LoVo (cell line): Measurements from ENCODE around the gene ALPL.

ENCODE experiments used
- DNase-seq: peaks from one replicate; pipeline ENCODE4 v3.0.0-alpha.2; 2016; ENCODE audit warnings: low spot score

ALPL gene

GRCh38 chr1:21530368-21531016 is 21.3 kb downstream of the ALPL start:
- no peak for DNase-seq

DNA sequence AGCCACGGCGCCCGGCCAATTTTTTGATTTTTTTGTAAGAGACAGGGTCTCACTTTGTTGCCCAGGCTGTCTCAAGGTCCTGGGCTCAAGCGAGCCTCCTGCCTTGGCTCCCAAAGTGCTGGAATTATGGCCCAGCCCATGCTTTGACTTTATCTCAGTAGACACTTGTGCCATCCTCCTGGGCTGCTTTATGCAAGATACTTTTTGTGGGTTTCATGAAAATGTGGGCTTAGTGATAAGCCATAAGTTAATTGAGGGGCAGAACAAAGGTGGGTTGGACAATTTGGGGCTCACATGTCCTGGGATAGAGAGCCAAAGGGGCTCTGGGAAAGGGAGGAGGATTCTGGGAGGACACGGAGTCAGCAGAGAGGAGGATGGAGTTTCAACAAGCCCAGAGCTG is 22.0 kb downstream of the ALPL start:
- no peak for DNase-seq

- DNase-seq, result no peak
Observed at GRCh38 chr1:21532496-21532895, 23.3 kb downstream of the ALPL start.

- no peak for DNase-seq
Observed at GRCh38 chr1:21532992-21533534, 23.8 kb downstream of the ALPL start.

GRCh38 chr1:21534146-21534545 is 24.9 kb downstream of the ALPL start:
- DNase-seq, result no peak

DNA sequence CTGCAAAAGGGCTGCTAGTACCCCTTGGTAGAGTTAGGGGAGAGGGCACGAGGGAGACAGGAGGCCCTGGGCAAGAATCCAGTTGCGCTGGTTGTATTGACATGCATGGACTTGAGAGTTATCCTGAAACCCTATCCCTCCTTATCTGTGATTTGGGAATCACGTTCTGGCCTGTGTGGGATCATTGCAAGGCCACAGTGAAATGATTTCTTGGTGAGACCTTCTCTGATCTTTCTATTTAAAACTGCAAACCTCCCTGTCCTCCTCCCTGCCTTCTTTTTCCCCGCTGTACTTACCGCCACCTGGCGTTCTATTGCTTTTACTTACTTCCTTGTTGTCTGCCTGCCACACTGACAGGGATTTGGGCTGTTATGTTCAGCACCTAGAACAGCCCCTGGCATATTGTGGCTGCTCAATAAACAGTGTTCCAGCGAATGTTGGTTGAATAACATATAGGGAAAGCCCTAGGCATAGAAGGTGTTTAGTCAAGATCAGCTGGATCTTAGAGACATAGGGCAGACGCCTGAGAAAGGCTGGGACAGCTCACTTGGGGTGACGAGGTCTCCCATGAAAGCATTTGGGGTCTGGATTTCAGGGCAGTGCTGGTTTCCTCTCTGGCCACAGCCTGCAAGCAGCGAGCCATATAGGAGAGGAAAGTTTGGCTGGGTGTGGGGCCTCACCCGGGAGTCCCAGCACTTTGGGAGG is 25.6 kb downstream of the ALPL start:
- DNase-seq, result peak; percentile 19

DNA sequence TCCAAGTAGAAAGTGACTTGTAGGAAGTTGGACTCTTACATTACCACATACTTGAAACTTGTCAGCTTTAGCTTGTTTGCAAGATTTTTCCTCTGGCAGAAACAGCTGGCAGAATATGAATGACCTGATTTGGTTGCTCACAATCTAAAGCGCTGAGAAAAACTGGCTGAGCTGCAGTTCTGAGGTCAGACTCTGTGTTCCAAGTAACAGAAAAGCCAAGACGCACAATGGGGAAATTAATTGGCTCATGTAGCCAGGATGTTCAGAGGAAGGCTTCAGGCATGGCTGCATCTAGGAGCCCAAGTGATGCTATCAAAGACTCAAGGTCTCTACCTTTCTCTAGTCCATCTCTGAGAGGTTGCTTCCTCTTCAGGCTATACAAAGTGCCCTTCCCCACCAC is 27.0 kb downstream of the ALPL start:
- no peak for DNase-seq

DNA sequence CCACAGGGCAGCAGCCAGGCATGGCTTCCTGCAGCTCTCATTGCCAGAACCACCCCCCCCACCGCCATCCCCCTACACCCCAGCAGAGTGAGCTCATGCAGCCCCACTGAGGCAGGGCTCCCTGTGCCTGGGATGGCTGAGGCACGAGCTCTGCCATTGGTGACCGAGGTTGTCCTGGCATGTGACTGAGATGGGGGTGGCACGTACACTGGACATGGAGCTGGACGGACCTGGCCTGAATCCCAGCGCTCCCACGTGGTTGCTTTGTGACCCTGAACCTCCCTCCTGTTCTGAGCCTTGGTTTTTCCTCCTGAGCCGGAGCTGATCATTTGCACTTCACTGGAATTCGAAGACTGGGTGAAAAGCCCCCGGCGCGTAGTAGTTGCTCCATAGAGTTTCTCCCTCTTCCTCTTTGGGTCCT is 28.3 kb downstream of the ALPL start:
- no peak for DNase-seq

DNA sequence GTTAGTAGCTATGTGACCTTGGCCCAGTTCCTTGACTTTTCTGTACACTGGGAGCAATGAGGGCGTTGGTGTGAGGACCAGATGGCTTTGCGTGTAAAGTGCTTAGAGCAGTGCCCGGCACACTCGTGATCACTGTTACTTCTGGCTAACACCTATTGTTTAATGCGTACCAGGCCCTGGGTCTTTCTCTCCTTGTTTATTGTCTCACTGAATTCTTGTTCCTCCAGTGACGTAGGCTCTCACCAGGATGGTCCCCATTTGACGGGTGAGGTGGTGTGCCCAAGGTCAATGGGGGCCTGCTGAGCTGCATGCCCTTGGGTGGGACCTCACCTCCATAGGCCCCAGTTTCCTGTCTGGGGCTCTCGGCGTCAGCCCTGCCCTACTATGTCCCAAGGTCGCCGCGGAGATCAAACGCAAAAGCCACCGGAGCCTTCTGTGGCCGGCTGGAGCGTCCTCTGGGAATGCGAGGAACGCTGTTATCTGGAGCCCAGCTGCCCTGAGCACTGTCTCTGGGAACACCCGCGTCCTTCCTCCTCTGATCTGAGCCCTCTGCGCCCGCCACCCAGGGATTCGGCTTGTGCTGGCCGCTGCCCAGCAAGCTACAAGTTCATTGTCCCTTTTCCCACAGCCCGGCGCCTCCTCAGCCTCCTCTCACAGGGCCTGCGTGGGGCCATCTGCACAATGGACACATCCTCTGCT is 28.9 kb downstream of the ALPL start:
- DNase-seq, result no peak

DNA sequence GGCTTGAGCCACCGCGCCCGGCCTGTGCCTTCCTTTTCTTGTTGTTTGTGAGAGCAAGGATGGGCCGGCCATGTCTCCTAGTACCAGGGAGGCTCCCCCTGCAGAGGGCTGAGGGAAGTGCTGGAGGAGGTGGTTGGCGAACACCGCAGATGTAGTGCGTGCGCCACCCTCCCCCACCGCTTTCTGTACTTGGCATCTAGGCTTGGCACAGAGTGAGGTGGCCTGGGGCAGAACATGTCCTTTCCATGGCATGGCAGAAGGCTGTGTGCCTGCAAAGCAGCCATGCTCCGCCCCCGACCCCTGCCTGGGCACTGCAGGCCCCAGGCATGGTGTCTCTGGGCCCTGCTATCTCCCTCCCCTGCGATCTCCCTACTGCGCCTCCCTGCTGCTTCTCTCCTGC is 30.7 kb downstream of the ALPL start:
- no peak for DNase-seq

DNA sequence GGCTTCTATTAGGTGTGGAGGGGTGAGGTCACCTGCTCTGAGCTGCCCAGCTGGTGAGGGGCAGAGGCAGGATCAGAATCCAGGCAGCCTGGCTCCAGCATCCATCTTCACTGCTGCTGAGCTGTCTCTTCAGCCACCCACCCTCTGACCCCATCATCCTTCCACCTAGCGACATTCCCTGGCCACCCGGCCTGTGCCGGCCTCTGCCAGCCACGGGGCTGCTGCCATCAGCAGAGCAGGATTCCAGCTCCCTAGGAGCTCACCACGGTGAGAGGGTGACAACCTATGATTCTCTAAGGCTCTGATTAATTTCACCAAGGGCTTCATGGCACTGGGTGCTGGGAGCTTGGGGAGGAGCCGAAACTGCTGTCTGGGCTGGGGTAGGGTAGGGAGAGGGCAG is 32.1 kb downstream of the ALPL start:
- DNase-seq, result no peak

GRCh38 chr1:21541835-21542234 is 32.6 kb downstream of the ALPL start:
- no peak for DNase-seq

DNA sequence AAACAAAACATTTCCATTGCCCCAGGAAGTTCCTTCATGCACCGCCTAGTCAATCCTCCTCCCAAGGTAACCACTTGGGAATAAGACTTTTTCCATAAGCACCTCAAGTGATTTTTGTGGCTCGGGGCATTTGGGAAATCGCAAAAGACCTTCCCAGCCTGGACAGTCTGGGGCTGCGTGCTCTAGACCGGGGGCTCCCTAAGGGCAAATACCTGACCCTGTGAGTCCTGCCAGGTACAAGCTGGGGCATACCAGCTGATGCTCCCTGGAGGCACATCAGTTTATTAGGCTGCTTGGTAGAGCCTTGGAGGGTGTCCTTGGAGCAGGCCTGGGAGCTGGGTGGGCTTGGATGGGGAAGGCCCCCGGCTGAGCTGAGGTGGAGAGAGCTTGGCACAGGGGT is 34.4 kb downstream of the ALPL start:
- no peak for DNase-seq

DNA sequence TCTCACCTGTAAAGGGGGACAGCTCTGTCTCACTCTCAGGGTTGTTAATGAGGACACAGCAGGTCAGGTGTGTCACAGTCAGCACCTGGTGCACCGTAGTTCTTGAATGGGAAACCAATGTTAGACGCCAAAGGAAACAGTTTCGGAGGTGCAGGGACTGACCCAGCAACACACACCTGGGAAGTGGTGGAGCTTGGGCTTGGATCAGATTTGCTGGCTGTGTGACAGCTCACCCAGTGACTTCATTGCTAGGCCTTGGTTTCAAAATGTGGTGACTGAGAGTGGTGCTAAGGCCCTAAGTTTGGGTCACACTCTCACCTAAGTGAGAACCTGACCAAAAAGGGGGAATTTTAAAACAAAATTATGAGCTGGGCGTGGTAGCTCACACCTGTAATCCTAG is 34.9 kb downstream of the ALPL start:
- DNase-seq, result no peak

GRCh38 chr1:21546122-21546825 is 37.1 kb downstream of the ALPL start:
- no peak for DNase-seq

DNA sequence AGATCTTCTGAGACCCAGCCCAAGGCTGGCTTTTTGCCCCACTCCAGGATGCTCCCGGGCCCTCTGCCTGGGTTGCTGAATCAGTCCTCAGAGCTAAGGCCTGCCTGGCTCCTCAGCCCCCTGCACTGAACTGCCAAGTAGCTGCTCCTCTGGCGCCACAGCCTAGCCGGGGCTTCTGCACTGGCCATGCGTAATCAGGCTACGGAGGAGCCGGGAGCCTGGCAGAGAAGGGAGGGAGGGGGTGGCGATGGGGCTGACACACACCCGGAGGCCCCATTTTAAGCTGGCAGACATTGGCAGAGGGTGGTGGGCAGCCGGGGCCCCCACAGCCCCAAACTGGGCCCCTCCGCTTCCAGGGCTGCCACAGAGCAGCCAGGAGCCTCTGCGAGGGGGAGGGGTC is 38.7 kb downstream of the ALPL start:
- no peak for DNase-seq

DNA sequence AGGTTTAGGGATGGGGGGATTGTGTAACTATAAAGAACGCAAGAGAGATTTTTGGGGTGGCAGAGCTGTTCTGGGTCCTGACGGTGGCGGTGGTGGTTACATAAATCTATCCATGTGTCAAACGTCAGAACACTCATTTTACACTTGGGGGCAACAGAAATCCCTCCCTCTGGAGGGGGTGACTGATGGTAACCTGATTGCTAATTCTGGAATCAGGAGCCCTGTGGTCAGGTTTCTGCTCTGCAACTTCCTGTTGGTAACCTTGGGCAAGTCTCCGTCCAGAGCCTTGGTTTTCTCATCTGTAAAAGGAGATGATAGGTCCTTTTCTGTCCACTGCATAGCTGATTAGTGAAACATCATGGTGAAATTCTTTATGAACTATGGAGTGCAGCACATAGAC is 40.9 kb downstream of the ALPL start:
- no peak for DNase-seq

GRCh38 chr1:21550866-21551475 is 41.7 kb downstream of the ALPL start:
- DNase-seq, result no peak

DNA sequence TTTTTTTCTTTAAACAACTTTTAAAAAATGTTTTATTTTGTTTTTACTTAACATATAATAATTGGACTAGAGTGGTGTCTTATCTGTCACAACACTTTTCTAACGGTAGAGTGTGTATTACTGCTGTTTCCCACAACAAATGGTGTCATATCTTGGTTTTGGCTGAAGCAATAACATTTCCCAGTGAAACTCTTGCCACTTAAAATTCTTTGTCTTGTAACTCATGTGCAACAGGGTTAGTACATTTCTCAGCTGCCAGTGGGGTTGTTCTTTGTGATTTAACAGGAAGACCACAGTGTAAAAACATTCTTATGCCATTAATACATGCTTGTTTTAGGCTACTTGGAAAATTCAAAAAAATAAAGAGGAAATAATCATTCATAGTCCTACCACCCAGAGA is 43.5 kb downstream of the ALPL start:
- DNase-seq, result no peak

DNA sequence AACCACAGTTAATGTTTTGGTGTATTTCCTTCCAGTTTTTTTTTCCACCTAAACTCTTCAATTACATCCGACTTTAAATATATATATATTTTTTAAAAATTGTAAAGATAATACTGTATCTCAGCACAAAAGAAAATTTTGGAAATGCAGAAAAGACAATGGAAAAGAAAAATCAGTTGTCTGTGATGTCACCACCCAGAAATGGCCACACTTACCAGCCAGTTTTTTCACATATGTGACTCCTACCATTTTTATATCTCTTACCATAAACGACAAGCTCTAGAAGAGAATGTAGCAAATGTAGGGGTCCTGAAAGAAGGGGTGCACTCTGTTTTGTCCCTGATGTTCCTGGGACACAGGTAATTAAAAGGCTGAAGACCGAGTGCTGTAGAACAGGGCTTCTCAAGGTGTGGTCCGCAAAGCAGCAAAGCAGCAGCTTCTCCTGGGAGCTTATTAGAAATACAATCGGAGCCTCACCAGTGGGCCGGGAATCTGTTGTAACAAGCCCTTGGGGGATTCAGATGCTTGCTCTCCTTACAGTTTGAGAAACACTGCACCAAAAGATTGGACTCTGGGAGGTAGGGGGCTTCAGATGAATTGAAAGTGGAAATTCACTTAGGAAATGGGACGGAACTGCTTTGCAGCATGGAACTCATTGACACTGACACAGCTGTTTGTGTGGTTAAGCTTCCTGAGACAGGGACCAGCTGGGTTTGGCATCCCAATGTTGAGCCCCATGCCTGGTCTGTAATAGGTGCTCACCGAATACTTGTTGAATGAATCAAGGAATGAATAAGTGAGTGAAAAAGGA is 44.1 kb downstream of the ALPL start:
- DNase-seq, result no peak
